Body of pancreas (tissue), 4 donors: ENCODE data around the gene ADGRV1. TPM values are rescaled to one million over a fixed set of nuclear protein-coding genes. Genes with fewer than 3 reads are reported as not detected.
A peak's percentile ranks its signal among the peaks of the same experiment; 100 is the strongest.

Experiments
- ATAC-seq: fragments of 150-250 bp; one replicate; pipeline ENCODE4 v1.9.1; 2016
- DNase-seq, 4 donors: peaks; one replicate each; pipeline ENCODE4 v3.0.0-alpha.2; 2019
- H3K27ac ChIP-seq, 4 donors: fragments of 200-600 bp; sonication (generic); 1 replicate in 3 of 4; 2 replicates in 1 of 4; pipeline versions ENCODE4 v1.5.1 to v1.6.1; 2016 to 2019; ENCODE audit warnings: mild to moderate bottlenecking in 1 of 4, mixed read lengths in 1 of 4, moderate library complexity in 1 of 4
- H3K27me3 ChIP-seq, 2 donors: fragments of 200-600 bp; sonication (generic); one replicate each; pipeline ENCODE4 v1.6.0; 2016; ENCODE audit warnings: mild to moderate bottlenecking in 1 of 2
- H3K36me3 ChIP-seq, 2 donors: fragments of 200-600 bp; sonication (generic); replicated peaks in 1 of 2; 2 replicates each; pipeline ENCODE4 v1.5.1; 2016; ENCODE audit warnings: low read depth in 2 of 2; ENCODE audit not compliant: insufficient read depth in 1 of 2
- H3K4me1 ChIP-seq: fragments of 200-600 bp; sonication (generic); one replicate; pipeline ENCODE4 v1.6.0; 2016
- H3K4me3 ChIP-seq, 2 donors: fragments of 200-600 bp; sonication (generic); 1 replicate in 1 of 2; 2 replicates in 1 of 2; pipeline ENCODE4 v1.5.1; 2016 to 2019
- H3K9me3 ChIP-seq, 3 donors: fragments of 200-600 bp; sonication (generic); 1 replicate in 2 of 3; 2 replicates in 1 of 3; pipeline ENCODE4 v1.5.1; 2016
- POLR2A ChIP-seq, 3 donors: fragments of 450-650 bp; IDR thresholded peaks; one replicate each; pipeline ENCODE4 v1.6.1; 2016; ENCODE audit warnings: antibody characterized with exemption in 3 of 3, mild to moderate bottlenecking in 2 of 3
- WGBS, 2 donors: methylation state at CpG; one replicate each; pipeline ENCODE4 v1.1.5; 2017; 5-methylcytosine and 5-hydroxymethylcytosine counted together
- intact Hi-C: fragments of 100-400 bp; cut with DNase I; formaldehyde crosslinking; loops from one replicate; pipeline ENCODE4 v1.15.1; 2023
- total RNA-seq, 2 donors: library from RNA; depleted of rRNA; stranded (reverse); fragments of >200 nt; gene quantifications; one replicate each; pipeline ENCODE4 v1.1.0, GENCODE V29; 2016
- TF ChIP-seq, protein P1 (sequence below), 7 experiments: fragments of 450-650 bp in 4 of 7; fragments of 200-600 bp in 3 of 7; sonication (generic) in 3 of 7; IDR thresholded peaks; one replicate each; pipeline ENCODE4 v1.5.1; 2016 to 2019; ENCODE audit warnings: antibody characterized with exemption in 7 of 7

Gene ADGRV1
- total RNA-seq, 2 donors from 2014 or later = 19.2 to 21.4 TPM

DNA sequence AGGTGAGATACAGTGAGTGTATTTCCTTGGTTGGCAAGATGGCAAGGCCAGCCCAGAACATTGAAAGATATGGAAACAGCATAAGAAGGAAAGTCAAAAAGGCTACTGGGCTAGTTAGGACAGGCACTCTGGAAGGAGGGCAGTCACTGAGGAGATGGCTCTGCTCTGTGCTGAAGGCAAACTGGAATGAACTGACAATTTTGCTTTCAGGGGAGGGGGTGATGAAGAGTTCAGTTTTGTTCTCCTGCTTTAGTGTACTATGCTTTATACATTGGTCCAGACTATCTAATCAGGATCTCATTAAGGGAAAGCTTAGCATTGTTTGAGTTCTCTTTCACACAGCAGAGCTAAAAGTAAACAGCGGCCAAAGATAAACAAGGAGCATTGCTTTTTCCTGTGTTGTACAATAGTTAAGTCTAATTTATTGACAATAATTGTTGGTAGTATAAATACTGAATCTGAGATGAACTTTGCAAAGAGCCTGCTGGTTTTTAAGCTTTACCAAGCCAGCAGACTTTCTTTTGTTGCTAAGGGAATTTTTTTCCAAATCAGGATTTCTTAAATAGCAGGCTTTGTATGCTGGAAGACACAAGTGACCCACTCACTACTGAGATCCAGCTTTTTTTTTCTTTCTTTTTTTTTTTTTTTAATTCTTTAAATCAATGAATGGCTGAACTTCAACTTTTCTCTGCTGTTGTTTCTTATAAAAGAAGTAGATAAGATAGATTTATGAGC is 469.0 kb downstream of the ADGRV1 start:
- no peaks in the 10 kb centered on the region for H3K36me3 ChIP-seq
- H3K9me3 ChIP-seq = no peaks in the 10 kb centered on the region
- ATAC-seq (peak; percentile 15), DNase-seq (peak in 1 of 4 donors; percentile 18)
- no peaks in the 10 kb centered on the region for H3K27me3 ChIP-seq
- intact Hi-C loops = no loop called here
- 30 to 48% methylated on average over 1 of the region's 1 CpG for WGBS, 2 donors
- peaks cover 30% of the 10 kb centered on the region for H3K4me1 ChIP-seq
- no peak overlapping the region for H3K4me3 ChIP-seq
- TF ChIP-seq, protein P1, sequence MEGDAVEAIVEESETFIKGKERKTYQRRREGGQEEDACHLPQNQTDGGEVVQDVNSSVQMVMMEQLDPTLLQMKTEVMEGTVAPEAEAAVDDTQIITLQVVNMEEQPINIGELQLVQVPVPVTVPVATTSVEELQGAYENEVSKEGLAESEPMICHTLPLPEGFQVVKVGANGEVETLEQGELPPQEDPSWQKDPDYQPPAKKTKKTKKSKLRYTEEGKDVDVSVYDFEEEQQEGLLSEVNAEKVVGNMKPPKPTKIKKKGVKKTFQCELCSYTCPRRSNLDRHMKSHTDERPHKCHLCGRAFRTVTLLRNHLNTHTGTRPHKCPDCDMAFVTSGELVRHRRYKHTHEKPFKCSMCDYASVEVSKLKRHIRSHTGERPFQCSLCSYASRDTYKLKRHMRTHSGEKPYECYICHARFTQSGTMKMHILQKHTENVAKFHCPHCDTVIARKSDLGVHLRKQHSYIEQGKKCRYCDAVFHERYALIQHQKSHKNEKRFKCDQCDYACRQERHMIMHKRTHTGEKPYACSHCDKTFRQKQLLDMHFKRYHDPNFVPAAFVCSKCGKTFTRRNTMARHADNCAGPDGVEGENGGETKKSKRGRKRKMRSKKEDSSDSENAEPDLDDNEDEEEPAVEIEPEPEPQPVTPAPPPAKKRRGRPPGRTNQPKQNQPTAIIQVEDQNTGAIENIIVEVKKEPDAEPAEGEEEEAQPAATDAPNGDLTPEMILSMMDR (IDR thresholded peaks at IDR 0.05) = no peak
- no peak for TF ChIP-seq POLR2A (IDR thresholded peaks at IDR 0.05)
- H3K27ac ChIP-seq = peak overlapping the region in 1 of 4 donors; percentile 6

DNA sequence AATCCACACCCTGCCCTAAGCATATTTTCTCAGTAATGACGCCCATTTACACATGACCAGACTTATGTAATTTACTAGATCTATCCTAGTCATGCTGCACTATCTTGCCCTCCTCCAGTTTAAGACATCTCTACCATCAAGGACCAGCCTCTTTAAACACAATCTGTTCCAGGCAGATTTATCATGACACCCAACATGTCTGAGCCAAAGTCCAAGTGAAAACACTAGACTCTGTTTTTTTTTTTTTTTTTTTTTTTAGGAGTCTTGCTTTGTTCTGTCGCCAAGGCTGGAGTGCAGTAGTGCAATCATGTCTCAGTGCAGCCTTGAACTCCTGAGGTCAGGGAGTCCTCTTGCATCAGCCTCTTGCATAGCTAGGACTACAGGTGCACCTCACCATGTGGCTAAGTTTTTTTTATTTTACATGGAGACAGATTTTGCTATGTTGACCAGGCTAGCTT is 469.9 kb downstream of the ADGRV1 start:
- no peaks in the 10 kb centered on the region for H3K9me3 ChIP-seq
- 53 to 62% methylated on average over 2 of the region's 2 CpGs for WGBS, 2 donors
- ATAC-seq (peak; percentile 24), DNase-seq (peak in 1 of 4 donors; percentile 13)
- TF ChIP-seq, protein P1 (IDR thresholded peaks at IDR 0.05) = no peak
- TF ChIP-seq POLR2A (IDR thresholded peaks at IDR 0.05) = no peak
- H3K27me3 ChIP-seq = no peaks in the 10 kb centered on the region
- no peaks in the 10 kb centered on the region for H3K36me3 ChIP-seq
- peaks cover 30% of the 10 kb centered on the region for H3K4me1 ChIP-seq
- H3K27ac ChIP-seq = no peak overlapping the region
- intact Hi-C loops = no loop called here
- H3K4me3 ChIP-seq = no peak overlapping the region

DNA sequence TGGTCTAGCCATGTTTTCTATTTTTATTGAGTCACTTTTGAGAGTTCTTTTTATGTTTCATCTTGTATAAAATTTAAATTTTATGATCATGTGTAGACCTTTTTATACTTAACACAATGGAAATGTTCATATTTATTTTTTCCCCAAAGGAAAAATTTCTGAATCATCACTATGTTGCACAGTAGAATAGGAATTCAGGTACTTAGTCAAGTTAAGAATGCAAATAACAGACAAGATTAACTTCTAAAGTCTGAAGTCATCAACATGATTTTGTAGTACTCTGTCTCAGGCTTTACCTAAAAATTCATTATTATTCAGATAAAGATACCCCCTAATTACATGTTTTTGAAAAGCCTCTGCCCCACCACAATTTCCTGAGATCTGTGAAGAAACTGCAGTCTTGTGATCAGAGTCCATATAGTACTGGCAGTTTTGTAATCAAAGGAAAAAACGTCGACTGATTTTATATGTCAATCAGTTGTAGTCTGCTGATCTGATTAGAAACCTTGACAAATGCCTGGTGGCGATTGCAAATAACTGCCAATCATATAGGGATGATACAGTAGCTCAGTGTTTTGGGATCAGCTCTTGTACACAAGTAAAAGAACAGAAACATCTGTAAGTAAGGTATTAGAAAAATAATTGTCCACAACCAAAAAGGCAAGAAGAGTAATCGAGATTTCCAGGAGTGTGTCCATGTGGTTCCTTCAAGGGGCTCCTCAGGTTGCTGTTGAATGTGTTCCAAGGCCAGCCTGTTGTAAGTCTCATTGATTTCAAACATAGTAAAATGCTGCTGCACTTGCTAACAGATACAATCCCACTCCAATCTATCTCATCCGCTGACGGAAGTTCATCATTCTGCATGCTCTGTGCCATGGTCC is 472.2 kb downstream of the ADGRV1 start:
- TF ChIP-seq, protein P1 (IDR thresholded peaks at IDR 0.05) = no peak
- no peak for TF ChIP-seq POLR2A (IDR thresholded peaks at IDR 0.05)
- no peaks in the 10 kb centered on the region for H3K9me3 ChIP-seq
- ATAC-seq = no peak
- H3K4me1 ChIP-seq = peaks cover 26% of the 10 kb centered on the region
- DNase-seq = no peak
- H3K27me3 ChIP-seq = no peaks in the 10 kb centered on the region
- no peaks in the 10 kb centered on the region for H3K36me3 ChIP-seq
- WGBS, 2 donors = 73 to 77% methylated on average over 6 of the region's 6 CpGs
- H3K27ac ChIP-seq = no peak overlapping the region
- intact Hi-C loops = no loop called here
- H3K4me3 ChIP-seq = no peak overlapping the region

DNA sequence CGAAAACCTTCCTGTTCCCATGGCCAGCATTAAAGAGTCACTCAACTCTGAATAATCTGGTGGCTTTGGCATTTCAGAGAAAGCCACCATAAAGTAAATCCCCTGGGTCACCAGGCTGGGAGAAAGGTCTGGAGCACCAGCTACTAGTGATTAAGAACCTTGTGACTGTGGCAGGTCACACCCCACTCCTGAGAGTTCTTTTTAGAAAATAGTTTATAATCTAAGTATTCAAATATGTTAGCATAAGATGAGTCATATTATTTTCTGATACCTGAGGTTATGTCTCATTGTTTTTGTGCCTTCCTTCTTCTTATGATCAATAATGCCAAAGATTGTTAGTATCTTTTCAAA is 472.8 kb downstream of the ADGRV1 start:
- ATAC-seq (no peak), DNase-seq (no peak)
- peaks cover 20% of the 10 kb centered on the region for H3K4me1 ChIP-seq
- H3K4me3 ChIP-seq = no peak overlapping the region
- H3K36me3 ChIP-seq = no peaks in the 10 kb centered on the region
- no peak overlapping the region for H3K27ac ChIP-seq
- intact Hi-C loops = no loop called here
- TF ChIP-seq, protein P1 (IDR thresholded peaks at IDR 0.05) = no peak
- TF ChIP-seq POLR2A (IDR thresholded peaks at IDR 0.05) = no peak
- H3K27me3 ChIP-seq = no peaks in the 10 kb centered on the region
- H3K9me3 ChIP-seq = no peaks in the 10 kb centered on the region
- 94 to 100% methylated on average over 1 of the region's 1 CpG for WGBS, 2 donors
